K562 (cell line): ENCODE measurements around the gene RPS2. TPM values are rescaled to one million over a fixed set of nuclear protein-coding genes. Genes with fewer than 3 reads are reported as not detected.

Experiments used
- ATF1 ChIP-seq, 2 experiments: fragments of 450-650 bp in 1 of 2; IDR thresholded peaks; 2 replicates each; pipeline ENCODE4 v1.6.1; 2016; ENCODE audit warnings: missing compliant biosample characterization in 1 of 2, missing genetic modification characterization in 1 of 2
- EGR1 ChIP-seq: fragments of 450-650 bp; conservative IDR thresholded peaks from 2 replicates; pipeline ENCODE4 v1.6.1; 2017; ENCODE audit warnings: mild to moderate bottlenecking
- FOS ChIP-seq: IDR thresholded peaks from 3 replicates; pipeline ENCODE4 v1.6.1; 2011; ENCODE audit not compliant: insufficient read length; ENCODE audit errors: extremely low read depth
- FOSL1 ChIP-seq: fragments of 200-800 bp; sonication (Bioruptor generic); conservative IDR thresholded peaks from 2 replicates; pipeline ENCODE4 v1.6.1; 2016; ENCODE audit warnings: missing genetic modification characterization, missing compliant biosample characterization
- FOXJ2 ChIP-seq: fragments of 200-800 bp; sonication (Bioruptor generic); IDR thresholded peaks from 2 replicates; pipeline ENCODE4 v1.6.1; 2016; ENCODE audit warnings: missing genetic modification characterization, missing compliant biosample characterization
- MEF2A ChIP-seq: IDR thresholded peaks from 2 replicates; pipeline ENCODE4 v1.6.1; 2011; ENCODE audit warnings: low read depth, mild to moderate bottlenecking, low read length, moderate library complexity; ENCODE audit not compliant: control insufficient read depth
- POLR2G ChIP-seq: fragments of 200-400 bp; formaldehyde crosslinking; IDR thresholded peaks from 2 replicates; pipeline ENCODE4 v1.6.1; 2017; ENCODE audit warnings: low read depth, mild to moderate bottlenecking, antibody characterized with exemption, low read length, moderate library complexity
- PTRF ChIP-seq: fragments of 450-650 bp; IDR thresholded peaks from 2 replicates; pipeline ENCODE4 v1.6.1; 2016; ENCODE audit warnings: mild to moderate bottlenecking, missing genetic modification characterization, missing compliant biosample characterization
- SUPT5H ChIP-seq: fragments of 450-650 bp; IDR thresholded peaks from 2 replicates; pipeline ENCODE4 v1.6.1; 2016
- TFE3 ChIP-seq: fragments of 450-650 bp; formaldehyde crosslinking; IDR thresholded peaks from 2 replicates; pipeline ENCODE4 v1.4.0; 2020; ENCODE audit warnings: mild to moderate bottlenecking, mixed read lengths
- ZFP30 ChIP-seq: fragments of 250-450 bp; sonication (Bioruptor Pico); IDR thresholded peaks from 2 replicates; pipeline ENCODE4 v1.8.0; 2022; ENCODE audit warnings: moderate library complexity, mild to moderate bottlenecking, inconsistent platforms, borderline replicate concordance
- ZNF253 ChIP-seq: fragments of 250-450 bp; sonication (Bioruptor Pico); conservative IDR thresholded peaks from 2 replicates; pipeline ENCODE4 v1.6.1; 2021; ENCODE audit warnings: mild to moderate bottlenecking
- ZNF511 ChIP-seq: sonication (generic); formaldehyde crosslinking; IDR thresholded peaks from 2 replicates; pipeline ENCODE4 v1.8.0; 2022; ENCODE audit warnings: mild to moderate bottlenecking, missing genetic modification reagents
- ZNF764 ChIP-seq: fragments of 250-450 bp; sonication (Bioruptor Pico); IDR thresholded peaks from 2 replicates; pipeline ENCODE4 v1.4.0; 2020; ENCODE audit warnings: low read depth, mild to moderate bottlenecking, moderate library complexity
- polyA plus RNA-seq, 8 experiments: library from polyadenylated mRNA; depleted of rRNA in 4 of 8; stranded (reverse) in 5 of 8; unstranded in 3 of 8; fragments of >200 nt; fragmentation: Nextera tagmentation in 2 of 8; fragmentation: Illumina TruSeq in 1 of 8; extraction: Ambion mirVana in 2 of 8; extraction: Trizol in 1 of 8; gene quantifications; 2 replicates each; pipeline versions ENCODE4 v1.2.1 to v1.2.3, GENCODE V29; 2011 to 2014; ENCODE audit warnings: inconsistent platforms in 1 of 8, missing spikeins in 1 of 8
- total RNA-seq, 7 experiments: library from RNA; depleted of rRNA in 6 of 7; stranded (reverse); fragments of >200 nt in 6 of 7; fragmentation: Illumina TruSeq in 2 of 7; extraction: Trizol in 2 of 7; gene quantifications; 2 replicates each; pipeline versions ENCODE4 v1.2.1 to v1.2.3, GENCODE V29; 2011 to 2021; ENCODE audit warnings: low replicate concordance in 1 of 7
- TF ChIP-seq, protein P1 (sequence below), 3 experiments: fragments of 200-800 bp in 1 of 3; fragments of 250-450 bp in 1 of 3; fragments of 450-650 bp in 1 of 3; sonication (Bioruptor Pico) in 1 of 3; sonication (Bioruptor generic) in 1 of 3; formaldehyde crosslinking in 1 of 3; IDR thresholded peaks; 2 replicates each; pipeline versions ENCODE4 v1.6.1 to v1.8.0; 2016 to 2022; ENCODE audit warnings: mild to moderate bottlenecking in 2 of 3, missing genetic modification characterization in 2 of 3, missing compliant biosample characterization in 1 of 3, moderate library complexity in 1 of 3
- TF ChIP-seq, protein P2 (sequence below), 2 experiments: fragments of 450-650 bp in 1 of 2; sonication (generic) in 1 of 2; formaldehyde crosslinking in 1 of 2; IDR thresholded peaks in 1 of 2; conservative IDR thresholded peaks in 1 of 2; 2 replicates each; pipeline versions ENCODE4 v1.6.1 to v1.8.1; 2016 to 2023; ENCODE audit warnings: mild to moderate bottlenecking in 2 of 2, moderate library complexity in 2 of 2, inconsistent platforms in 1 of 2, missing genetic modification reagents in 1 of 2
- TF ChIP-seq, protein P3 (sequence below): fragments of 250-450 bp; sonication (Bioruptor Pico); IDR thresholded peaks from 2 replicates; pipeline ENCODE4 v1.8.0; 2022; ENCODE audit warnings: inconsistent platforms

Gene RPS2
- total and polyA plus RNA-seq, 9 of the 15 experiments (the other 6 are each of a cell fraction or from before 2014, with no cell fraction given), result 834 to 4,794 (median 3,793) TPM

GRCh38 chr16:2009791-2010510 lies 45.3 kb upstream of the RPS2 start, which contains the start of gene ZNF598 (continued):
- no peak; the same call in 1 of the 2 replicates for TF ChIP-seq FOSL1 (tag)
- TF ChIP-seq PTRF (tag), result no peak
- no peak for TF ChIP-seq ZFP30 (CRISPR knock-in tag)
- TF ChIP-seq, protein P1, sequence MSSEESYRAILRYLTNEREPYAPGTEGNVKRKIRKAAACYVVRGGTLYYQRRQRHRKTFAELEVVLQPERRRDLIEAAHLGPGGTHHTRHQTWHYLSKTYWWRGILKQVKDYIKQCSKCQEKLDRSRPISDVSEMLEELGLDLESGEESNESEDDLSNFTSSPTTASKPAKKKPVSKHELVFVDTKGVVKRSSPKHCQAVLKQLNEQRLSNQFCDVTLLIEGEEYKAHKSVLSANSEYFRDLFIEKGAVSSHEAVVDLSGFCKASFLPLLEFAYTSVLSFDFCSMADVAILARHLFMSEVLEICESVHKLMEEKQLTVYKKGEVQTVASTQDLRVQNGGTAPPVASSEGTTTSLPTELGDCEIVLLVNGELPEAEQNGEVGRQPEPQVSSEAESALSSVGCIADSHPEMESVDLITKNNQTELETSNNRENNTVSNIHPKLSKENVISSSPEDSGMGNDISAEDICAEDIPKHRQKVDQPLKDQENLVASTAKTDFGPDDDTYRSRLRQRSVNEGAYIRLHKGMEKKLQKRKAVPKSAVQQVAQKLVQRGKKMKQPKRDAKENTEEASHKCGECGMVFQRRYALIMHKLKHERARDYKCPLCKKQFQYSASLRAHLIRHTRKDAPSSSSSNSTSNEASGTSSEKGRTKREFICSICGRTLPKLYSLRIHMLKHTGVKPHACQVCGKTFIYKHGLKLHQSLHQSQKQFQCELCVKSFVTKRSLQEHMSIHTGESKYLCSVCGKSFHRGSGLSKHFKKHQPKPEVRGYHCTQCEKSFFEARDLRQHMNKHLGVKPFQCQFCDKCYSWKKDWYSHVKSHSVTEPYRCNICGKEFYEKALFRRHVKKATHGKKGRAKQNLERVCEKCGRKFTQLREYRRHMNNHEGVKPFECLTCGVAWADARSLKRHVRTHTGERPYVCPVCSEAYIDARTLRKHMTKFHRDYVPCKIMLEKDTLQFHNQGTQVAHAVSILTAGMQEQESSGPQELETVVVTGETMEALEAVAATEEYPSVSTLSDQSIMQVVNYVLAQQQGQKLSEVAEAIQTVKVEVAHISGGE (CRISPR knock-in tag; IDR thresholded peaks at IDR 0.05), result peak in 2 of 3 experiments; percentile 32 to 82; a peak in 3 of 6 replicates
- TF ChIP-seq ZNF511 (CRISPR knock-in tag), result peak; percentile 26; the same call in 1 of the 2 replicates
- TF ChIP-seq, protein P2, sequence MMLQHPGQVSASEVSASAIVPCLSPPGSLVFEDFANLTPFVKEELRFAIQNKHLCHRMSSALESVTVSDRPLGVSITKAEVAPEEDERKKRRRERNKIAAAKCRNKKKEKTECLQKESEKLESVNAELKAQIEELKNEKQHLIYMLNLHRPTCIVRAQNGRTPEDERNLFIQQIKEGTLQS (IDR thresholded peaks at IDR 0.05), result no peak
- TF ChIP-seq, protein P2 (CRISPR knock-in tag; conservative IDR thresholded peaks at IDR 0.05), result 0 out of 2 replicates have a peak, but pooled peaks have one; percentile 49
- TF ChIP-seq, protein P3, sequence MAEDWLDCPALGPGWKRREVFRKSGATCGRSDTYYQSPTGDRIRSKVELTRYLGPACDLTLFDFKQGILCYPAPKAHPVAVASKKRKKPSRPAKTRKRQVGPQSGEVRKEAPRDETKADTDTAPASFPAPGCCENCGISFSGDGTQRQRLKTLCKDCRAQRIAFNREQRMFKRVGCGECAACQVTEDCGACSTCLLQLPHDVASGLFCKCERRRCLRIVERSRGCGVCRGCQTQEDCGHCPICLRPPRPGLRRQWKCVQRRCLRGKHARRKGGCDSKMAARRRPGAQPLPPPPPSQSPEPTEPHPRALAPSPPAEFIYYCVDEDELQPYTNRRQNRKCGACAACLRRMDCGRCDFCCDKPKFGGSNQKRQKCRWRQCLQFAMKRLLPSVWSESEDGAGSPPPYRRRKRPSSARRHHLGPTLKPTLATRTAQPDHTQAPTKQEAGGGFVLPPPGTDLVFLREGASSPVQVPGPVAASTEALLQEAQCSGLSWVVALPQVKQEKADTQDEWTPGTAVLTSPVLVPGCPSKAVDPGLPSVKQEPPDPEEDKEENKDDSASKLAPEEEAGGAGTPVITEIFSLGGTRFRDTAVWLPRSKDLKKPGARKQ (CRISPR knock-in tag), result no peak
- no peak for TF ChIP-seq FOS
- peak; percentile 98 for TF ChIP-seq POLR2G
- TF ChIP-seq SUPT5H, result peak; percentile 94
- peak; percentile 59; the same call in 1 of the 2 replicates for TF ChIP-seq FOXJ2
- no peak for TF ChIP-seq EGR1
- TF ChIP-seq ZNF764 (CRISPR knock-in tag), result no peak
- no peak for TF ChIP-seq TFE3 (CRISPR knock-in tag)
- TF ChIP-seq ZNF253 (CRISPR knock-in tag), result no peak
- no peak for TF ChIP-seq ATF1 (CRISPR knock-in tag; IDR thresholded peaks at IDR 0.05)
- peak; percentile 94 for TF ChIP-seq ATF1 (tag; IDR thresholded peaks at IDR 0.05)
- no peak for TF ChIP-seq MEF2A
